Measurements from ENCODE around the gene EDN1.

- TF ChIP-seq POLR2A (IDR thresholded peaks at IDR 0.05) (no peak), CTCF (IDR thresholded peaks at IDR 0.05) (no peak)
Observed at GRCh38 chr6:12313992-12314589, 23.9 kb downstream of the EDN1 start.
